Testis (tissue), 3 donors: ENCODE measurements around the gene KDM2A. TPM values are rescaled to one million over a fixed set of nuclear protein-coding genes. Genes with fewer than 3 reads are reported as not detected.
"Not testable (repeated sequence)": the region's sequence is repeated elsewhere in the genome, so short reads cannot be mapped to it uniquely, and the experiment has no call there.

Experiments used
- DNase-seq: peaks from one replicate; pipeline ENCODE4 v3.0.0-alpha.2; 2019
- H3K27ac ChIP-seq, 2 donors: fragments of 200-600 bp; sonication (generic); one replicate each; pipeline ENCODE4 v1.5.1; 2019
- H3K27me3 ChIP-seq: fragments of 200-600 bp; sonication (generic); one replicate; pipeline ENCODE4 v1.5.1; 2019
- H3K36me3 ChIP-seq: fragments of 200-600 bp; sonication (generic); one replicate; pipeline ENCODE4 v1.5.1; 2017; ENCODE audit warnings: low read depth; ENCODE audit errors: missing control alignments
- H3K4me1 ChIP-seq: fragments of 200-600 bp; sonication (generic); one replicate; pipeline ENCODE4 v1.5.1; 2019
- H3K4me3 ChIP-seq, 2 donors: fragments of 200-600 bp; sonication (generic); one replicate each; pipeline ENCODE4 v1.5.1; 2017 to 2019
- H3K9me3 ChIP-seq: fragments of 200-600 bp; sonication (generic); one replicate; pipeline ENCODE4 v1.5.1; 2017
- POLR2A ChIP-seq: fragments of 450-650 bp; IDR thresholded peaks from one replicate; pipeline ENCODE4 v1.6.1; 2017; ENCODE audit warnings: antibody characterized with exemption, mild to moderate bottlenecking, moderate library complexity
- WGBS, 2 donors: methylation state at CpG; one replicate each; pipeline ENCODE4 v1.1.5; 2018; 5-methylcytosine and 5-hydroxymethylcytosine counted together
- intact Hi-C: fragments of 100-400 bp; cut with DNase I; formaldehyde crosslinking; loops from one replicate; pipeline ENCODE4 v1.15.1; 2023; ENCODE audit warnings: low total_unique reads
- polyA plus RNA-seq: library from polyadenylated mRNA; stranded (reverse); fragments of 350-450 nt; fragmentation: Illumina TruSeq; extraction: RNeasy Lipid Tissue Mini Kit (QIAGEN cat#74804); gene quantifications from one replicate; pipeline ENCODE4 v1.2.3, GENCODE V29; 2014; ENCODE audit warnings: low read depth, low replicate concordance; ENCODE audit not compliant: insufficient read depth
- total RNA-seq, 2 donors: library from RNA; depleted of rRNA; stranded (reverse); fragments of >200 nt; gene quantifications; one replicate each; pipeline ENCODE4 v1.2.3, GENCODE V29; 2016
- TF ChIP-seq, protein P1 (sequence below), 3 experiments: fragments of 450-650 bp in 2 of 3; fragments of 200-600 bp in 1 of 3; sonication (generic) in 1 of 3; IDR thresholded peaks; one replicate each; pipeline ENCODE4 v1.5.1; 2016 to 2019; ENCODE audit warnings: antibody characterized with exemption in 3 of 3, mild to moderate bottlenecking in 2 of 3, moderate library complexity in 1 of 3

KDM2A gene
- total and polyA plus RNA-seq, 3 donors from 2014 or later, result 106 to 169 (median 142) TPM

- Histone ChIP-seq H3K27me3 (no peaks in the 10 kb centered on the region), H3K4me1 (no peaks in the 10 kb centered on the region), H3K36me3 (no peaks in the 10 kb centered on the region), H3K27ac (no peak overlapping the region), H3K9me3 (no peaks in the 10 kb centered on the region), H3K4me3 (no peak overlapping the region)
- TF ChIP-seq, protein P1, sequence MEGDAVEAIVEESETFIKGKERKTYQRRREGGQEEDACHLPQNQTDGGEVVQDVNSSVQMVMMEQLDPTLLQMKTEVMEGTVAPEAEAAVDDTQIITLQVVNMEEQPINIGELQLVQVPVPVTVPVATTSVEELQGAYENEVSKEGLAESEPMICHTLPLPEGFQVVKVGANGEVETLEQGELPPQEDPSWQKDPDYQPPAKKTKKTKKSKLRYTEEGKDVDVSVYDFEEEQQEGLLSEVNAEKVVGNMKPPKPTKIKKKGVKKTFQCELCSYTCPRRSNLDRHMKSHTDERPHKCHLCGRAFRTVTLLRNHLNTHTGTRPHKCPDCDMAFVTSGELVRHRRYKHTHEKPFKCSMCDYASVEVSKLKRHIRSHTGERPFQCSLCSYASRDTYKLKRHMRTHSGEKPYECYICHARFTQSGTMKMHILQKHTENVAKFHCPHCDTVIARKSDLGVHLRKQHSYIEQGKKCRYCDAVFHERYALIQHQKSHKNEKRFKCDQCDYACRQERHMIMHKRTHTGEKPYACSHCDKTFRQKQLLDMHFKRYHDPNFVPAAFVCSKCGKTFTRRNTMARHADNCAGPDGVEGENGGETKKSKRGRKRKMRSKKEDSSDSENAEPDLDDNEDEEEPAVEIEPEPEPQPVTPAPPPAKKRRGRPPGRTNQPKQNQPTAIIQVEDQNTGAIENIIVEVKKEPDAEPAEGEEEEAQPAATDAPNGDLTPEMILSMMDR (IDR thresholded peaks at IDR 0.05), result no peak
- TF ChIP-seq POLR2A, result no peak
- intact Hi-C loops, result no loop called here
- DNase-seq, result no peak
- WGBS, 2 donors, result 86 to 88% methylated on average over 5 of the region's 5 CpGs
These were observed 94.1 kb downstream of the KDM2A start for GRCh38 chr11:67213178-67213621.

DNA sequence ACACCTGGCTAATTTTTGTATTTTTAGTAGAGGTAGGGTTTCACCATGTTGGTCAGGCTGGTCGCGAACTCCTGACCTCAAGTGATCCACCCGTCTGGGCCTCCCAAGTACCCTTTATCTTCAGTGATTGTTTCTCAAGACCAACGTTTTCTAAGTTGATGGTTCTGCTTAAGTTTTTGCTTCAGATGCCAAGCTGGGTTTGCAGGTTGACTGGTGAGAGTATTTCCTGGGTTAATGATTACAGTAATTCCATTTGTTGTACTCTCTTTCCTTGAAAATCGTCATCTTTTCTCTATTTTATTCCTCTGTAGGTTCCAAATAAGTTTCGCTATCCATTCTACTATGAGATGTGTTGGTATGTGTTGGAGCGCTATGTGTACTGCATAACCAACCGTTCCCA, 108.7 kb downstream of the KDM2A start:
- Histone ChIP-seq H3K9me3 (no peaks in the 10 kb centered on the region), H3K4me1 (no peaks in the 10 kb centered on the region), H3K27me3 (no peaks in the 10 kb centered on the region), H3K27ac (no peak overlapping the region), H3K36me3 (peaks cover 3% of the 10 kb centered on the region), H3K4me3 (no peak overlapping the region)
- DNase-seq, result no peak
- WGBS, 2 donors, result 88 to 90% methylated on average over 8 of the region's 8 CpGs
- TF ChIP-seq, protein P1 (IDR thresholded peaks at IDR 0.05), result no peak
- TF ChIP-seq POLR2A, result no peak
- intact Hi-C loops, result no loop called here

DNA sequence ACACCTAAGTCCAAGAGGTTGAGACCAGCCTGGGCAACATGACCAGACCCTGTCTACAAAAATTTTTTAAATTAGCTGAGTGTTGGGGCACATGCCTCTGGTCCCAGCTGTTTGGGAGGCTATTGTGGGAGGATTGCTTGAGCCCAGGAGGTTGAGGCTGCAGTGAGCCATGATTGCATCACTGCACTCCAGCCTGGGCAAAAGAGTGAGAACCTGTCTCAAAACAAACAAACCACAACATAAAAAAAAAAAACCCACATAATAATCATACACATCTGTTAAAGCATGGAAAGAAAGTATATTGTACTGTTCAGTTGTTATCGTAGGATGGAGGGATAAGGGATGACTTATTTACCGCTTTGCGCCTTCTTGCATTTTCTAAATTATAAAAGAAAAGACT, 111.3 kb downstream of the KDM2A start:
- DNase-seq, result no peak
- TF ChIP-seq, protein P1 (IDR thresholded peaks at IDR 0.05), result no peak
- TF ChIP-seq POLR2A, result no peak
- peaks cover 3% of the 10 kb centered on the region for H3K36me3 ChIP-seq
- H3K4me3 ChIP-seq, result no peak overlapping the region
- WGBS, 2 donors, result 93 to 97% methylated on average over 3 of the region's 3 CpGs
- no peaks in the 10 kb centered on the region for H3K9me3 ChIP-seq
- no peak overlapping the region for H3K27ac ChIP-seq
- intact Hi-C loops, result no loop called here
- H3K4me1 ChIP-seq, result no peaks in the 10 kb centered on the region
- no peaks in the 10 kb centered on the region for H3K27me3 ChIP-seq

- H3K27ac ChIP-seq, result no peak overlapping the region
- TF ChIP-seq, protein P1 (IDR thresholded peaks at IDR 0.05), result no peak
- TF ChIP-seq POLR2A, result no peak
- no peak overlapping the region for H3K4me3 ChIP-seq
- 92% methylated on average over 1 of the region's 1 CpG for WGBS, 2 donors
- H3K4me1 ChIP-seq, result no peaks in the 10 kb centered on the region
- no peak for DNase-seq
- peaks cover 3% of the 10 kb centered on the region for H3K36me3 ChIP-seq
- H3K27me3 ChIP-seq, result no peaks in the 10 kb centered on the region
- intact Hi-C loops, result no loop called here
- no peaks in the 10 kb centered on the region for H3K9me3 ChIP-seq
These were observed 111.8 kb downstream of the KDM2A start for GRCh38 chr11:67230886-67231285.

- WGBS, 2 donors, result 83 to 85% methylated on average over 7 of the region's 7 CpGs
- Histone ChIP-seq H3K4me1 (peaks cover 3% of the 10 kb centered on the region), H3K27ac (no peak overlapping the region), H3K27me3 (no peaks in the 10 kb centered on the region), H3K4me3 (no peak overlapping the region), H3K36me3 (peaks cover 3% of the 10 kb centered on the region), H3K9me3 (no peaks in the 10 kb centered on the region)
- no peak for TF ChIP-seq POLR2A
- TF ChIP-seq, protein P1 (IDR thresholded peaks at IDR 0.05), result no peak
- no peak for DNase-seq
- intact Hi-C loops, result no loop called here
These were observed 114.6 kb downstream of the KDM2A start for GRCh38 chr11:67233584-67234190.

DNA sequence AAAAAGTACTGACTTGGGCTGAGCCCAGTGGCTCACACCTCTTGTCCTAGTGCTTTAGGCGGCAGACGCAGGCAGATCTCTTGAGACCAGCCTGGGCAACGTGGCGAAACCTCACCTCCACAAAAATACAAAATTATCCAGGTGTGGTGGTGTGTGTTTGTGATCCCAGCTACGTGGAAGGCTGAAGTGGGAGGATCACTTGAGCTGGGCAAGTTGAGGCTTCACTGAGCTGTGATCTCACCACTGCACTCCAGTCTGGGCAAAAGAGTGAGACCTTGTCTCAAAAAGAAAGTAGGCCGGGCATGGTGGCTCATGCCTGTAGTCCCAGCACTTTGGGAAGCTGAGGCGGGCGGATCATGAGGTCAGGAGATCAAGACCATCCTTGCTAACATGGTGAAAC, 115.5 kb downstream of the KDM2A start:
- DNase-seq, H3K36me3 ChIP-seq, H3K27me3 ChIP-seq, H3K27ac ChIP-seq, intact Hi-C loops, H3K4me3 ChIP-seq, H3K9me3 ChIP-seq: not testable (repeated sequence)
- peaks cover 11% of the 10 kb centered on the region for H3K4me1 ChIP-seq
- WGBS, 2 donors, result 89 to 94% methylated on average over 8 of the region's 8 CpGs
